Measurements from ENCODE around the gene JMY. TPM values are rescaled to one million over a fixed set of nuclear protein-coding genes. Genes with fewer than 3 reads are reported as not detected.

The JMY gene
- total RNA-seq, 1 experiment from 2014 or later = 3.5 TPM

GRCh38 chr5:79269733-79270166, 33.8 kb downstream of the JMY start:
- ChIA-PET CTCF (no interaction called here), POLR2A (ENCODE audit: low non-redundant PET) (no interaction called here)
- BruUV-seq (replicated peaks) = no TSS peak
- Histone ChIP-seq H3K36me3 (ENCODE audit: insufficient read depth, low read length, poor library complexity, severe bottlenecking) (no peaks in the 10 kb centered on the region), H3K27ac (ENCODE audit: low read depth, low read length, poor library complexity, severe bottlenecking) (no peak overlapping the region), H3K27me3 (replicated peaks; ENCODE audit: insufficient read depth, low read depth, low read length, poor library complexity) (no peaks in the 10 kb centered on the region), H3K4me3 (ENCODE audit: low read depth, low read length, poor library complexity, severe bottlenecking) (no peak overlapping the region), H3K9me3 (ENCODE audit: low read depth, low read length, poor library complexity, severe bottlenecking) (no peaks in the 10 kb centered on the region), H3K4me1 (ENCODE audit: insufficient read depth, low read length, poor library complexity, severe bottlenecking) (no peaks in the 10 kb centered on the region)
- TF ChIP-seq CTCF (conservative IDR thresholded peaks at IDR 0.05; ENCODE audit: low read depth, low read length) (no peak), EZH2 (IDR thresholded peaks at IDR 0.05; ENCODE audit: borderline replicate concordance, low read depth, low read length, poor library complexity, severe bottlenecking) (no peak)
- intact Hi-C loops (cut with micrococcal nuclease; ENCODE audit: unreplicated experiment) = no loop called here
- no peak for DNase-seq (ENCODE audit: low spot score)

GRCh38 chr5:79273341-79273740, 37.4 kb downstream of the JMY start:
- TF ChIP-seq CTCF (conservative IDR thresholded peaks at IDR 0.05; ENCODE audit: low read depth, low read length) (no peak), EZH2 (IDR thresholded peaks at IDR 0.05; ENCODE audit: borderline replicate concordance, low read depth, low read length, poor library complexity, severe bottlenecking) (no peak)
- no peak overlapping the region for H3K4me3 ChIP-seq (ENCODE audit: low read depth, low read length, poor library complexity, severe bottlenecking)
- H3K4me1 ChIP-seq (ENCODE audit: insufficient read depth, low read length, poor library complexity, severe bottlenecking) = no peaks in the 10 kb centered on the region
- CTCF ChIA-PET = no interaction called here
- H3K36me3 ChIP-seq (ENCODE audit: insufficient read depth, low read length, poor library complexity, severe bottlenecking) = no peaks in the 10 kb centered on the region
- no TSS peak for BruUV-seq (replicated peaks)
- intact Hi-C loops (cut with micrococcal nuclease; ENCODE audit: unreplicated experiment) = no loop called here
- no peaks in the 10 kb centered on the region for H3K27me3 ChIP-seq (replicated peaks; ENCODE audit: insufficient read depth, low read depth, low read length, poor library complexity)
- H3K9me3 ChIP-seq (ENCODE audit: low read depth, low read length, poor library complexity, severe bottlenecking) = no peaks in the 10 kb centered on the region
- no peak overlapping the region for H3K27ac ChIP-seq (ENCODE audit: low read depth, low read length, poor library complexity, severe bottlenecking)
- POLR2A ChIA-PET (ENCODE audit: low non-redundant PET) = no interaction called here
- no peak for DNase-seq (ENCODE audit: low spot score)

GRCh38 chr5:79284846-79285245, 48.9 kb downstream of the JMY start:
- no TSS peak for BruUV-seq (replicated peaks)
- CTCF ChIA-PET = no interaction called here
- Histone ChIP-seq H3K27ac (ENCODE audit: low read depth, low read length, poor library complexity, severe bottlenecking) (no peak overlapping the region), H3K4me3 (ENCODE audit: low read depth, low read length, poor library complexity, severe bottlenecking) (no peak overlapping the region), H3K27me3 (replicated peaks; ENCODE audit: insufficient read depth, low read depth, low read length, poor library complexity) (no peaks in the 10 kb centered on the region), H3K4me1 (ENCODE audit: insufficient read depth, low read length, poor library complexity, severe bottlenecking) (no peaks in the 10 kb centered on the region), H3K36me3 (ENCODE audit: insufficient read depth, low read length, poor library complexity, severe bottlenecking) (no peaks in the 10 kb centered on the region), H3K9me3 (ENCODE audit: low read depth, low read length, poor library complexity, severe bottlenecking) (no peaks in the 10 kb centered on the region)
- POLR2A ChIA-PET (ENCODE audit: low non-redundant PET) = no interaction called here
- TF ChIP-seq CTCF (conservative IDR thresholded peaks at IDR 0.05; ENCODE audit: low read depth, low read length) (no peak), EZH2 (IDR thresholded peaks at IDR 0.05; ENCODE audit: borderline replicate concordance, low read depth, low read length, poor library complexity, severe bottlenecking) (no peak)
- DNase-seq (ENCODE audit: low spot score) = no peak
- intact Hi-C loops (cut with micrococcal nuclease; ENCODE audit: unreplicated experiment) = no loop called here

Data from A673 (cell line).